ENCODE data around the gene CCDC192.
A peak's percentile ranks its signal among the peaks of the same experiment; 100 is the strongest.

CCDC192 gene

DNA sequence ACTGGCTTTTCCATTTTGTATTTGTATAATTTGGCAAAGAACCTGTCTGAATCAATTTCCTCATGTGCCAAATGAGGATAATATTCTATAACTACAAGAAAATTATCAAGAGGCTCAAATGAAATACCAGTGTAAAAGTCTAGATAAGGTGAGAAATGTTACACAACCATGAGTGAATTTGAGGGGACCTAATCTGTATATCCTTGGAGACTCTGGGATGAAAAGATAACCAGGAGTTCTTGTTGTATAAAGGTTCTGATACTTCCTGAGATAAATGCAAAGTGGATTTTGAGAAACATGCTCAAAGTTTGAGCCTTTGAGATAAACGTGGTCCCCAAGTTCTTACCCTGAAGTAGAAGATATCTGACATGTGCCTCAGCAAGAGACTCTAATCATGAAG is 260.0 kb downstream of the CCDC192 start:
- DNase-seq, result no peak

DNA sequence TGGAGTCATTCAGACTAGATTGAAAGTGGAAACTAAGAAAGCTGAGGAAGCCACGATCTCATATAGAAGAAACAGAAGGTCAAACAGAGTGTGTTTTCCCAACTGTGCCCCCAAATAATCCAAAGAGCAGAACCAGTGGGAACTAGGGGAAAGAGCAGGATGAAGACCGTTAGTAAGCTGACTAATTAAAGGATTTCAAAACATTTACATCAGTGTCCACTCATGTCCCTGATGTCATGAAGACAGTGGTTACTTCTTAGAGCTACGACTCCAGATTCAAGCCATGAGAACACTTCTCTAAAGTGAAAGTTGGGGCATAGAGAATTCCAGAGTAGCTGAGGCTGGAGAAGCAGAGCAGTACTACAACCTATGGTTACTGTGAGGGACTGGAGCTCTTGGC is 260.7 kb downstream of the CCDC192 start:
- no peak for DNase-seq

DNA sequence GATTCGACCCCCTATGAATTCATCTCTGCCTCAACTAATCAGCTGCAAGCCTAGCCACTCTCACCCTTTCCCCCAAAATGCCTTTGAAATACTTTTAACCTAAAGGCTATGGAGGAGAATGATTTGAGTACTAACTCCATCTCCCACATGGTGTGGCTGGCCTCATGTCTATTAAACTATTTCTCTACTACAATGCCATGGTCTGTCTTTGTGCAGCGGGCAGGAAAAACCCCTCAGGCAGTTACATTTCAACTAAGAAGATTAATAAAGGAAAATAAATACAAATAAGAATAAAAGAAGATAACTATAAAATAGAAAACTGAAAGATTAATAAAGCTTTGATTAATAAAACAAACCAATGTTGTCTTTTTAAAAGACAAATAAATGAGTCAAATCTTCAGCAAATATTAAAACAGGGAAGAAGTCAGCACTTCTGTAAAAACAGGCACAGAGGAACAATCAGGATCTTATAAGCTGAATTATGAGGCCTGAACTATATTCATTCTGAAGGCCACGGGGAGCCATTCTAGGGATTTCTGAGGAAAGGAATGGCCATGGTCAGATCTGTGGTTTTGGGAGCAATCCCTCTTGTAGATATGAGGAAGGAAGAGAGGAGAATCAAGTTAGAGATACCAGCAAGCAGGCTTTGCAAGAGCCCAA is 264.3 kb downstream of the CCDC192 start:
- no peak for DNase-seq

DNA sequence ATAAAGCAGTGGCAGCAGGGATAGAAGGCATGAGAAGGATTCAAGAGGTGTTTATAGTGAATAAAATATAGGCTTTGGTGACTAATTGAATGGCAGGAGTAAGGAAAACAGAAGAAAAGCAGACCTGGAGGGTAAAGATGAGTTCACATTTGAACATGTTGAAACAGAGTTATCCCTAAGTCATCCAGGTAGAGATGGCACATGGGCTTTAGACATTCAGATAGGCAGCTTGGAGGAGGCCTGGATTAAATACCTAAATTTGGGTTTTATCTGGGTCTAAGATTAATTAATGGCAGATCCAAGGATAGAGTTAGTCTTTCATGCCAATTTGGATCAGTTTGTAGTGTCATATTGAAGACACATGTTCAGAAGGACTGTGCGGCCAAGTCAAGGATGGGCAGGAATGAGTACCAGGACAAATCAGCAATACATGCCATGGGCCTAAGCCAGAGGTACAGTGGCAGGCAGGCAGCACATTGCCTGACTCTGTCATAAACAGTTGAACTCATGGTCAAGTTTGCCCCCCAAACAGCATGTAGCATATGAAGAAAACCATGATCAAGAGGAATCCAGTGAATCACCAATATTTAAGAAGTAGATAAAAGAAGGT is 264.9 kb downstream of the CCDC192 start:
- DNase-seq, result no peak

DNA sequence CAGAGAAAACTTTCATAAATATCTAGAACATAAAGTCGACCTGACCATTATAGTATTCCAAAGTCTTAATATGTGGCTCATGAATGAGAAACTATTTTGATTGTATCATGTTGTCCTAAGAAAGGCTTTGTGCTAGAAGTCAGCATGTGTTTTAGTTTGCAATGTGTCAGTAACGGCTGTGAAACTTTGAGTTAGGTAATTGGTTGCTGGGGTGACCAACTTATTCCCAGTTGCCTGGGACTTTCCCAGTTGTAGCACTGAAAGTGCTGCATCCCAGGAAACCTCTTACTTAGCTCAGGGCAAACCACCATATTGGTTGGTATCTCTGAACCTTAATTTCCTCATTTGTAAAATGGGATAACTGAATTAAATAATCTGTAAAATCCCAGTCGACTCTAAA is 265.8 kb downstream of the CCDC192 start:
- DNase-seq, result no peak

DNA sequence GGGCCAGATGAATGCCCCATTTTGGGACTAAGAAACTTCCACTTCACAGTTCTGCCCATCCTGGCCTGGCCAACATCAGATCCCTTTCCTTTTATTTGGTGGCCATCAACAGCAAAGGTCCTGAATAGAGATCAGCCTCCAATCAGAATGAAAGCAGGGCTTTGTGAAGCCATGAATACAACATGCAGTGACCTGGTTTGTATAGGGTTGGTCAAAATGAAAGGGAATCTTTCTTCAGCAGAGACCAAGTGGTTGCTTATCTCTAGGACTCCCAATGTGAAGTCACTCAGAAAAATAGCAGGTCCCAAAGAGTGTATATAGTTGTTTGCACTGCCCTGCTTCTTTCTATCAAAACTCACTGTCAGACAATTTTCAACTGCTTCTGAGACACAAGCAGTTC is 266.5 kb downstream of the CCDC192 start:
- DNase-seq, result no peak

DNA sequence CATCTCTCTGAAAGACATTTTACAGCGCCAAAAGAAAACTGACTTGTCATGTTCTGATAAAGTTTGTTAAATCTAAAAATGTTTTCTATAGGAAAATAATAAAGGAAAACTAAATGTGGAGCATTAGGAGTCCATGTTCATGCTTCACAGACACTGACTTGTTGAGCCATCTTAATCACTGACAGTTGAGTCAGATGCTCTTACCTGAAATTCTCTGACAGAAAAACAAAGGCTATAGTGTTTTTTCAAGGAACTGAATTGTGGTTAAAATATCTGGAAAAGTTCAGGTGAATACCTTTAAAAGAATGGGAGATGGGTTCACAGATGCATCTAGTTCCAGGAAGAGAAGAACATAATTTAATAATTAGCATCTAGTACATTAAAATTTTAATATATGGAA is 266.9 kb downstream of the CCDC192 start:
- no peak for DNase-seq

DNA sequence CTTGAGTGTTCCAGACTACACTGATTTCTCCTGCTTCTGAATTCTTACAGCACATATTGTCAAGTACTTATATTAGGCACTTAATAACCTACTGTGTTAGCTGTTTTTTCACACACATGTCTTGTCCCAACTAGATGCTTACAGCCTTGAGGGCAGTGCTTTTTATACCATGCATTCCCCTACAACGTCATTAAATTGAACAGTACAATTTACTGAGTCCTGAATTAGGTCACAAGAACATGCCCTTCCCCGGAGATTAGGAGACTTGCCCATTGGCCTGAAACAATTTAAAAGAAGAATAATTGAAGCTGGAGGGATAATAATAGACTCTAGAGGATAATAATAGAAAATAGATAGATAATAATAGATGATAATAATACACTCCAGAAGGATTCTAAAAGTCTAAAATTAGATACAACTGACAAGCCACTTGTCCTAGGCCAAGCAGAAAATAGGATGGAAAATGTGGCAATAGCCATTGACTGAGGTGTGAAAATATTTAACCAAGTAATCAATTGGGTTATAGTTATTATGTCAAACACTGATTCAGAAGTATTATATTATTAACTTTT is 267.7 kb downstream of the CCDC192 start:
- DNase-seq, result no peak

DNA sequence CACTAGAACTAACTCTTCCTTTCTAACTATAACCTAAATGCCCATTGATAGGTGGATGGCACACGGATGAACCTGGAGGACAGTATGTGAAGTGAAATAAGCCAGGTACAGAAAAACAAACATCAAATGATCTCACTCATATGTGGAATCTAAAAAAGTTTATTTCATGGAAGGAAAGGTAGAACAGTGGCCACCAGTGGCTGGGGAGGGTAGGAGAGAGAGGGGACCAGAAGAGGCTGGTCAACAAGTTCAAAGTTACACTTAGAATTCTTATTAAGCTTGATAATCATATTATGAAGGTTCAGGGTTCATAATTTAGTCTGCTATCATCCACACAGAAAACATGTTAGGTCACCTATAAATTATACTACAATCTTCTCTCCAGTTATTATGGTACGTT is 272.8 kb downstream of the CCDC192 start:
- no peak for DNase-seq

DNA sequence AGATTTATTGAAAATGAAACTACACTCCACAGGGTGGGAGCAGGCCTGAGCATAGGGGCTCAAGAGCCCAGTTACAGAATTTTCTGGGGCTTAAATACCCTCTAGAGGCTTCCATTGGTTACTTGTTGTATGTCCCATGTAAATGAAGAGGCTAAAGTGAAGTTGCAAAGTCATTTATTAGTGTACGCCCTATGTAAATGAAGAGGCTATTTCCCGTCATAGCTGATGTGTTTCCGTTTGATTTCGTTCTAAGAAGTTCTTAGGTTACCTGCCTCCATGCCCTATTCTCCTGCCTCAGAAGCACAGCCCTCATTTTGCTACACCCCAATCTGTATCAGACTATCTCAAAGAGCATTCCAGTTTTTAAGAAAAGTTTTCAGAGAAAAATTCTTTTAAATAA is 273.3 kb downstream of the CCDC192 start:
- DNase-seq, result no peak

DNA sequence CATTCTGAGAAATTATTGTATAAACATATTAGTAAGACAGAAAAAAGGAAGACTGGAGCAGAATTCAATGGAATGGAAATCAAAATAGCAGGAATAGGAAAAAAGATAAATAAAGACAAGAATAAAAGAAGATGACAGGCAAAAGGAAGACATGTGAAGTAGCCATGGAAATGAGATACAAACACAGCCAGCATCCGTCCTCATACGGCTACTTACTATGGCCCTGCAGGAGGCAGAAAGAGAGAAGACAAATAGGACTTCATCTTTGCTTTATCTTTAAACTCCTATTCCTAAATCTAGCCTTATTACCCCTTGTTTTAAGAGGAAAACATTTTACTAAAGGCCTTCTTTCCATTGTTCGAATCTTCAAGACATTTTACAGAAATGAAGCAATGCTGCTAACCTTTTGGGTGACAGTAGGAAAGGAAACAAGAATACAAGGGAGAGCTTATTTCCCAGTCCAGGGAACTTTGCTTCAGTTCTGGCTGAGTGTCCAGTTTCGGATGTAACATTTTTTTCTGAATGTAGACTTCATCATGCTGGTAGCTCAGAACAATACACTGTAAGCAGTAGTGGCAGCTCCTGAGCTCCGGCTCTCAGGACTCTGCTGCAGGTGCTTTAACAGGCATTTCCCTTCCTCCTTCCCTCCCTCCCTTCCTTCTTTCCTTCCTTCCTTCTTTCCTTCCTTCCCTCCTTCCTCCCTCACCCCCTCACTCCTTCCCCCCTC is 274.0 kb downstream of the CCDC192 start:
- no peak for DNase-seq

DNA sequence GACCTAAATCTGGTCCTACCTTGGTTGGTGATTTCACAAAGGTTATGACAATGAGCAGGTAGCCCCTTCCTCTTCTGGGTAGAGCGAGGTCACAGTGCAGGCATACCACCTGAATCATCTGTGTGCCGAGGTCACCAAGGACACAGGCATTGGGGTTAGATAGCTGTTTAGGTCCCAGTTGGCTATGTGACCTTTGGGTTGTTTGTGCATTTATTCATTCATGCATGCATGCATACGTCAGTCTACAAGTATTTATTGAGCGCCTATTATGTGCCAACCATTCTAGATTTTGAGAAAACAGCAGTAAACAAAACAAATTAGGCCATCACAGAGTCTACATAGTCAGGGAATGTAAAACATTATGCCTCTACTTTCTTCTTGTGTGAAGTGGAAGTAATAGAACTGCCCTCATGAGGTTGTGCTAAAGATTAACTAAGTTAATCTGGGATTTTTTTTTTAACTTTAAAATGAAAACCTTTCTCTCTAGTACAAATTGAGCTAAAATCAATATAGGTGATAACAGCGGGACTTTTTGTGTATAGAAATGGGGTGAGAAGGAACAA is 275.6 kb downstream of the CCDC192 start:
- DNase-seq, result no peak

DNA sequence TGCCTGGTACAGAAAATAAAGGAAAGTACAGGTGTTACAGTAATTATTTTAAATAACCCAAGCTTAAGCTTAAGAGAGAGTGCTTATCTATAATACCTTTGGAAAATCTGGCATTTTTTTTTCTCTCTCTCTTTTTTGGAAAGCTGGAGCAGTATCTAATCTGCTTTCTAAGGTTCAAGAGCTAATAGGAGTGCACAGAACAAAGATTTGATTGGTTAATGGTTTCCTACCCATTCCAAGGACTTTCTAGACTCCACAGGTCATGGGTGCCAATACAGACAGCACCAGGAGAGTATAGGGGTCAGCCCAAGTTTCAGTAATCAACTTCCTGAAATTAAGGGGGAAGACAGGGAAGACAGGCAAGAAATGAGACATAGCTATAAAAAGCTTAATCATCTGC is 276.3 kb downstream of the CCDC192 start:
- DNase-seq, result no peak

DNA sequence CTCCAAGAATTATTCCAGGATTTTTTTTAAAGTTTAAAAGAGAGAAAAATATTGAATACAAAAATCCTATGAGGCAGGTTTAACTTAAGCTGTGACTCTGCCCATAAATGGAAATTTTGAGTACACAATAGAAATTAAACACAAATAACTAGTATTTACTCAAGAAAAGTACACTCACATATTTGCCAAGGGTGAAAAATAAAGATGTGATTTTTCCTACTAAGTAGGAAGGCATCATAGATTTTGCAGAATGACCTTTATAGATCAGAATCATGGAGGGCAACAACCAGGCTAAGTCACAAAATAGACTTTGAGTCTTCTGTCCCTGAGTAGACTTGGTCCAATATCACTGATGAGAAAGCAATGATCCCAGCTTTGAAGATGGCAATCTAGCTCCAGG is 277.7 kb downstream of the CCDC192 start:
- DNase-seq, result no peak

DNA sequence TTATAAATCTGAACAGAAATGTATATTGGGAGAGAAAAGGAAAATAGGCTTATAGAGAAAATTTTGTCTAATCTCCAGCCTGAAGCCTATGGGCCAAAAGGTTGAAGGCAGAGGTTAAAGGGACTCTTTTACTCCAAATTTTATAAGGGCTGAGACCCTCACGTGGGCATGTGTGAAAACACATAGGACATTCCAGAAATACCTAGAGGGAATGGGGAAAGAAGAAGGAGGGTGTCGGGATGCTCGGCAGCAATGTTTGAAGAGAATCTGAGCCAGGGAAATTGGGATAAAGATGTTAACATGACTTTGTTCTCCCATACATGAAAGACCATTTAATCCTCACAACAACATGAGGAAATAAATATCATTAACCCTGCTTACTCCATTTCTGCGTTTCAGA is 278.3 kb downstream of the CCDC192 start:
- DNase-seq, result no peak

DNA sequence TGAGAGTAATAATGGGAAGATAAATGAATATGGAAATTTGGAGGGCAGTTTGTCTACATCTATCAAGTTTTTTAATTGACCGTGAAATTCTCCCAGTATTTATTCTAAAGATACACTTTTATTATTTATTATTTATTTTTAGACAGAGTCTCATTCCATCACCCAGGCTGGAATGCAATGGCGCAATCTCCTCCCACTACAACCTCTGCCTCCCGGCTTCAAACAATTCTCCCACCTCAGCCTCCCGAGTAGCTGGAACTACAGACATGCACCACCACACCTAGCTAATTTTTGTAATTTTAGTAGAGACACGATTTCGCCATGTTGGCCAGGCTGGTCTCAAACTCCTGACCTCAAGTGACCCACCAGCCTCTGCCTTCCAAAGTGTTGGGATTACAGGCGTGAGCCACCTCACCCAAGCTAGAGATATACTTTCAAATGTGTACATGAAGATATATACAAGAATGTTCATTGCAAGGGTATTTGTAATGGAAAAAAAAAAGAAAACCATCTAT is 282.7 kb downstream of the CCDC192 start:
- no peak for DNase-seq

DNA sequence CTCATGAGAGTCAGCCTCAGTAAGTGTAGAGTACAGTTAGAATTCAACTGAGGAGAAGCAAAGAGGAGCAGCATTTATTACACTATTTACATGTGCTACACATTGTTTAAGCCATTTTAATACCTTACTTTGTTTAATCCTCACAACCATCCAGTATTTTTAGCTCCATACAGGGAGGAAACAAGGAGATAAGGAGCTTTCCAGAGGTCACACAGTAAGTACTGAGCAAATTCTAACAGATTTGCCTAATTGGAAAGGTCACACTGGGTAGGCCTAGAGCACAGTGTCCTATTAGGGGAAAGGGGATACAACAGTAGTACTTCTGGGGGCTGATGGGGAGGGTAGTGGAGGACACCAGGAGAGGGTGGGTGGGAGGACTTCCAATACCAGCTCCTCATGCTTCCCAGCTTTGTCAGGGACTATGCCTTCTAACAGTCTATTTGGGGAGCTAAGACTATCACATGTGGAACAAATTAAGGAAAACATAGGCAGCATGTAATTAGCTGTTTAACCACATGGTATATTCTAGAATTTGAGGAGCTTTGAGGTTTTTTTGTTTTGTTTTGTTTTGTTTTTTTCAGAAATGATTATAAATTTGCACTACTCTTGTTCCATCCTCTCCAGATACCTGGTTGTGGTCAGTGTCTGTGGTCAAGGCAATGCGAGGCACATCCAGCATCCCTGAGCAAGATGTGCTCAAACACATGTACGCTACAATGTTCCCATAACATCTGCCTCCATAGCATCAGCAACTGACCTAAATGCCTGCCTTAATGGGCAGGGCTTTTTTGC is 284.4 kb downstream of the CCDC192 start:
- no peak for DNase-seq

DNA sequence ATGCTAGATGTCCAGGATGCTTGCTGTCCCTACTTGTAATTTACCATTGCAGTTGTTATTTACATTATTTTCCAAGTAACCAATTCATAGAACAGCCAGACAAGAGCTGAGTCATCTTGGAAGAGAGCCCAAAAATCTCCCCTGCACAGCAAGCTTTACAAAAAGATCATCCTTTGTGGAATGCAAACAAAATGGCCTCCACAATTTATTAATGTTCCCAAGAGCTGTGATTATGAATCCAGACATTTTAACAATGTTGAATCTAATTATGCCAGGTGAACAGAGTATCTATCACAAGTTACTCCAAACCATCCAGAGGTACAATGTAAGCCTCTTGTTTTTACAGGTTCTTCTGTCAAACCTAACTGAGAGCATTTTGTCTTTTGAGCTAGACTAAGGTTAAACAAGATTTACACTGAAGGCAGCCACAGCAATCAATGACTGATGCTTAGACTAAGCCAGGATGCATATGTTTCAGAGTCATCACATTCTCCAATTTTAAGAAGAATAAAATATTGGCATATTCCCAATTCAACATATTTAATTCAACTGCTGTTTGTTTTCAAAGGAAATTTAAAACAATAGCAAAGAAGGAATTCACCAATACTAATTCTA is 285.1 kb downstream of the CCDC192 start:
- peak; percentile 34 for DNase-seq

All from amniotic stem cell (primary cell).